HepG2 (cell line): Measurements from ENCODE around the gene PGAP3. TPM values are rescaled to one million over a fixed set of nuclear protein-coding genes. Genes with fewer than 3 reads are reported as not detected.

Experiments
- GATA4 ChIP-seq: sonication (generic); IDR thresholded peaks from 2 replicates; pipeline ENCODE4 v1.6.1; 2016; ENCODE audit warnings: antibody characterized with exemption, low read depth, borderline replicate concordance
- GLI4 ChIP-seq: sonication (generic); formaldehyde crosslinking; IDR thresholded peaks from 2 replicates; pipeline ENCODE4 v1.5.1; 2020; ENCODE audit warnings: missing genetic modification reagents, mild to moderate bottlenecking, moderate library complexity, borderline replicate concordance
- ISL2 ChIP-seq: sonication (generic); formaldehyde crosslinking; IDR thresholded peaks from 2 replicates; pipeline ENCODE4 v1.5.0; 2020; ENCODE audit warnings: missing genetic modification reagents
- KDM5A ChIP-seq: fragments of 200-600 bp; sonication (generic); IDR thresholded peaks from 2 replicates; pipeline ENCODE4 v1.7.0; 2018; ENCODE audit warnings: antibody characterized with exemption, mild to moderate bottlenecking, low read length, borderline replicate concordance
- KLF12 ChIP-seq: sonication (generic); formaldehyde crosslinking; IDR thresholded peaks from 2 replicates; pipeline ENCODE4 v1.4.0; 2020; ENCODE audit warnings: missing genetic modification reagents, borderline replicate concordance
- MAFK ChIP-seq, 2 experiments: IDR thresholded peaks in 1 of 2; conservative IDR thresholded peaks in 1 of 2; 2 replicates each; pipeline ENCODE4 v1.6.1; 2011; ENCODE audit warnings: improper control_type of control experiment in 2 of 2, low read length in 2 of 2
- MEIS1 ChIP-seq: sonication (generic); formaldehyde crosslinking; IDR thresholded peaks from 2 replicates; pipeline ENCODE4 v1.9.0; 2021; ENCODE audit warnings: mild to moderate bottlenecking, missing genetic modification reagents, moderate library complexity, borderline replicate concordance
- MTA1 ChIP-seq: sonication (generic); formaldehyde crosslinking; IDR thresholded peaks from 2 replicates; pipeline ENCODE4 v1.4.0; 2020; ENCODE audit warnings: missing genetic modification reagents, mild to moderate bottlenecking, borderline replicate concordance
- PHF21A ChIP-seq: sonication (generic); formaldehyde crosslinking; IDR thresholded peaks from 2 replicates; pipeline ENCODE4 v1.5.0; 2020; ENCODE audit warnings: mild to moderate bottlenecking, missing genetic modification reagents
- RBM22 ChIP-seq: fragments of 200-400 bp; formaldehyde crosslinking; optimal IDR thresholded peaks from 2 replicates; pipeline ENCODE3; 2017; ENCODE audit warnings: mild to moderate bottlenecking, low read length, moderate library complexity
- SIX4 ChIP-seq: sonication (generic); formaldehyde crosslinking; IDR thresholded peaks from 2 replicates; pipeline ENCODE4 v1.4.0; 2020; ENCODE audit warnings: missing genetic modification reagents
- TEF ChIP-seq: sonication (generic); formaldehyde crosslinking; IDR thresholded peaks from 2 replicates; pipeline ENCODE4 v1.5.0; 2020; ENCODE audit warnings: missing genetic modification reagents
- ZNF101 ChIP-seq: sonication (generic); formaldehyde crosslinking; IDR thresholded peaks from 2 replicates; pipeline ENCODE4 v1.4.0; 2020; ENCODE audit warnings: mild to moderate bottlenecking, low read depth, missing genetic modification reagents, borderline replicate concordance
- ZNF138 ChIP-seq: sonication (generic); formaldehyde crosslinking; IDR thresholded peaks from 2 replicates; pipeline ENCODE4 v1.5.0; 2020; ENCODE audit warnings: mild to moderate bottlenecking, low read depth, missing genetic modification reagents
- ZNF20 ChIP-seq: sonication (generic); formaldehyde crosslinking; IDR thresholded peaks from 2 replicates; pipeline ENCODE4 v1.4.0; 2020; ENCODE audit warnings: mild to moderate bottlenecking, moderate library complexity, missing genetic modification reagents
- ZNF225 ChIP-seq: sonication (generic); formaldehyde crosslinking; IDR thresholded peaks from 2 replicates; pipeline ENCODE4 v1.4.0; 2020; ENCODE audit warnings: mild to moderate bottlenecking, missing genetic modification reagents
- ZNF547 ChIP-seq: sonication (generic); formaldehyde crosslinking; IDR thresholded peaks from 2 replicates; pipeline ENCODE4 v1.5.1; 2020; ENCODE audit warnings: mild to moderate bottlenecking, missing genetic modification reagents
- ZNF563 ChIP-seq: sonication (generic); formaldehyde crosslinking; IDR thresholded peaks from 2 replicates; pipeline ENCODE4 v1.8.0; 2022; ENCODE audit warnings: mild to moderate bottlenecking, moderate library complexity, missing genetic modification reagents
- ZNF7 ChIP-seq: IDR thresholded peaks from 2 replicates; pipeline ENCODE4 v1.6.1; 2016; ENCODE audit warnings: missing biosample characterization, missing genetic modification reagents
- ZNF709 ChIP-seq: sonication (generic); formaldehyde crosslinking; IDR thresholded peaks from 2 replicates; pipeline ENCODE4 v1.5.0; 2020; ENCODE audit warnings: mild to moderate bottlenecking, missing genetic modification reagents
- ZSCAN31 ChIP-seq: sonication (generic); formaldehyde crosslinking; IDR thresholded peaks from 2 replicates; pipeline ENCODE4 v1.5.0; 2020; ENCODE audit warnings: low read depth, mild to moderate bottlenecking, missing genetic modification reagents
- polyA plus RNA-seq, 8 experiments: library from polyadenylated mRNA; depleted of rRNA in 3 of 8; stranded (reverse) in 7 of 8; unstranded in 1 of 8; fragments of >200 nt; fragmentation: Illumina TruSeq in 4 of 8; extraction: Trizol in 4 of 8; gene quantifications; 2 replicates each; pipeline versions ENCODE4 v1.2.1 to v1.2.3, GENCODE V29; 2011 to 2016; ENCODE audit warnings: low read depth in 4 of 8, missing spikeins in 1 of 8, mixed read lengths in 1 of 8; ENCODE audit not compliant: insufficient read depth in 1 of 8
- total RNA-seq, 5 experiments: library from RNA; depleted of rRNA; stranded (reverse); fragments of >200 nt; fragmentation: Illumina TruSeq; extraction: Trizol; gene quantifications; 2 replicates each; pipeline ENCODE4 v1.2.3, GENCODE V29; 2016; ENCODE audit warnings: low read depth in 1 of 5
- TF ChIP-seq, protein P1 (sequence below): sonication (generic); formaldehyde crosslinking; IDR thresholded peaks from 2 replicates; pipeline ENCODE4 v1.5.0; 2020; ENCODE audit warnings: mild to moderate bottlenecking, missing genetic modification reagents
- TF ChIP-seq, protein P2 (sequence below): sonication (generic); formaldehyde crosslinking; IDR thresholded peaks from 2 replicates; pipeline ENCODE4 v1.5.0; 2020; ENCODE audit warnings: missing genetic modification reagents
- TF ChIP-seq, protein P3 (sequence below): sonication (generic); IDR thresholded peaks from 2 replicates; pipeline ENCODE4 v1.6.1; 2016; ENCODE audit warnings: low read depth, borderline replicate concordance
- TF ChIP-seq, protein P4 (sequence below): IDR thresholded peaks from 2 replicates; pipeline ENCODE4 v1.6.1; 2016; ENCODE audit warnings: missing genetic modification reagents, missing compliant biosample characterization

PGAP3 gene
- total and polyA plus RNA-seq, 2 of the 13 experiments (the other 11 are each of a cell fraction or from before 2014, with no cell fraction given): 11.9 to 14.6 TPM

DNA sequence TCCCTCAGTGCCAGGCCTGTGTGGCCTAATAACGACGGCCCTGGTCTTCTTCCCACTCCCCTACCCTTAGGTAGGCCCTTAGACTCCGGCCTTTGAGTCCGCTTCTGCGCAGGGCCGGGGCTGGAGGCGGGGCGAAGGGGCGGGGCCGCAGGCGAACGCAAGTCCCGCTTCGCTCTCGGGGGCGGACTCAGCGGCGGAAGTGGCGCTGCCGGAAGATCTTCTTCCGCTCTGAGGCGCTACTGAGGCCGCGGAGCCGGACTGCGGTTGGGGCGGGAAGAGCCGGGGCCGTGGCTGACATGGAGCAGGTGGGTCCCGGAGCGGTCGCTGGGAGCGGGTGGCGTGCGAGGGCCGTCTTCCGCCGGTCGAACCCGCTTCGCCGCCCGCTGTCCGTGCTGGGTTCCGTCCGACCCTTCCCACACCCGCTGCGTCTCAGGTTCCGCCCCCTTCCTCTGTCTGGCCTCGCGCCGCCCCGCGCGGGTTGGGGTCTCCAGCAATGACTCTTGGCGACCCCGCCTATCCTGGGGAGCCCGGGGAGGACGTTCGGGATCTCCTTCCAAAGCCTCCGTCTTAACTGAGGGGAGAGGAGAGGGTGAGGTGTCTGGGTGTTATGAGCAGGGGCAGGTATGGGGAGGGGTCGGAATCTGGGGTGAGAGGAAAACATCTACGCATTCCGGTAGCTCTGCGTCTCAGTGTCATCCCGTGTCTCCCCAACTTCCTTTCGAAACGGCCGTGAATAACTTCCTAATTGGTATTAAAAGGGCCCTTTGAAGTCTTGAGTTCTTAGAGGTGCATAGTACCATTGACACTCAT lies 50.7 kb downstream of the PGAP3 start, which contains the start of gene STARD3 (continued):
- TF ChIP-seq KLF12 (CRISPR knock-in tag) (peak; percentile 70; the same call in 1 of the 2 replicates), ZNF225 (CRISPR knock-in tag) (peak; percentile 87), ZNF101 (CRISPR knock-in tag) (peak; percentile 61; the same call in 1 of the 2 replicates), TEF (CRISPR knock-in tag) (0 out of 2 replicates have a peak, but pooled peaks have one; percentile 35), GATA4 (peak; percentile 61; the same call in 1 of the 2 replicates), ZNF709 (no peak), PHF21A (CRISPR knock-in tag) (0 out of 2 replicates have a peak, but pooled peaks have one; percentile 17), MTA1 (CRISPR knock-in tag) (peak; percentile 79; the same call in 1 of the 2 replicates), ZNF138 (CRISPR knock-in tag) (peak; percentile 63; the same call in 1 of the 2 replicates), KDM5A (peak; percentile 98), SIX4 (CRISPR knock-in tag) (0 out of 2 replicates have a peak, but pooled peaks have one; percentile 37), ZNF7 (no peak), ISL2 (CRISPR knock-in tag) (peak; percentile 51; the same call in 1 of the 2 replicates), GLI4 (CRISPR knock-in tag) (peak; percentile 25; the same call in 1 of the 2 replicates), ZNF563 (CRISPR knock-in tag) (peak; percentile 76), MEIS1 (CRISPR knock-in tag) (peak; percentile 76; the same call in 1 of the 2 replicates), RBM22 (no peak), ZSCAN31 (CRISPR knock-in tag) (peak; percentile 87; the same call in 1 of the 2 replicates), ZNF547 (peak; percentile 62; the same call in 1 of the 2 replicates), MAFK (conservative IDR thresholded peaks at IDR 0.05 in 1 of 2, IDR thresholded peaks at IDR 0.05 in 1 of 2; ENCODE audit: low read length in 2 of 2) (no peak), ZNF20 (peak; percentile 70; the same call in 1 of the 2 replicates)
- TF ChIP-seq, protein P1, sequence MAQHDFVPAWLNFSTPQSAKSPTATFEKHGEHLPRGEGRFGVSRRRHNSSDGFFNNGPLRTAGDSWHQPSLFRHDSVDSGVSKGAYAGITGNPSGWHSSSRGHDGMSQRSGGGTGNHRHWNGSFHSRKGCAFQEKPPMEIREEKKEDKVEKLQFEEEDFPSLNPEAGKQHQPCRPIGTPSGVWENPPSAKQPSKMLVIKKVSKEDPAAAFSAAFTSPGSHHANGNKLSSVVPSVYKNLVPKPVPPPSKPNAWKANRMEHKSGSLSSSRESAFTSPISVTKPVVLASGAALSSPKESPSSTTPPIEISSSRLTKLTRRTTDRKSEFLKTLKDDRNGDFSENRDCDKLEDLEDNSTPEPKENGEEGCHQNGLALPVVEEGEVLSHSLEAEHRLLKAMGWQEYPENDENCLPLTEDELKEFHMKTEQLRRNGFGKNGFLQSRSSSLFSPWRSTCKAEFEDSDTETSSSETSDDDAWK: no peak
- TF ChIP-seq, protein P2, sequence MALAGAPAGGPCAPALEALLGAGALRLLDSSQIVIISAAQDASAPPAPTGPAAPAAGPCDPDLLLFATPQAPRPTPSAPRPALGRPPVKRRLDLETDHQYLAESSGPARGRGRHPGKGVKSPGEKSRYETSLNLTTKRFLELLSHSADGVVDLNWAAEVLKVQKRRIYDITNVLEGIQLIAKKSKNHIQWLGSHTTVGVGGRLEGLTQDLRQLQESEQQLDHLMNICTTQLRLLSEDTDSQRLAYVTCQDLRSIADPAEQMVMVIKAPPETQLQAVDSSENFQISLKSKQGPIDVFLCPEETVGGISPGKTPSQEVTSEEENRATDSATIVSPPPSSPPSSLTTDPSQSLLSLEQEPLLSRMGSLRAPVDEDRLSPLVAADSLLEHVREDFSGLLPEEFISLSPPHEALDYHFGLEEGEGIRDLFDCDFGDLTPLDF (CRISPR knock-in tag): peak; percentile 74
- TF ChIP-seq, protein P3, sequence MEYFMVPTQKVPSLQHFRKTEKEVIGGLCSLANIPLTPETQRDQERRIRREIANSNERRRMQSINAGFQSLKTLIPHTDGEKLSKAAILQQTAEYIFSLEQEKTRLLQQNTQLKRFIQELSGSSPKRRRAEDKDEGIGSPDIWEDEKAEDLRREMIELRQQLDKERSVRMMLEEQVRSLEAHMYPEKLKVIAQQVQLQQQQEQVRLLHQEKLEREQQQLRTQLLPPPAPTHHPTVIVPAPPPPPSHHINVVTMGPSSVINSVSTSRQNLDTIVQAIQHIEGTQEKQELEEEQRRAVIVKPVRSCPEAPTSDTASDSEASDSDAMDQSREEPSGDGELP: 0 out of 2 replicates have a peak, but pooled peaks have one; percentile 10
- TF ChIP-seq, protein P4, sequence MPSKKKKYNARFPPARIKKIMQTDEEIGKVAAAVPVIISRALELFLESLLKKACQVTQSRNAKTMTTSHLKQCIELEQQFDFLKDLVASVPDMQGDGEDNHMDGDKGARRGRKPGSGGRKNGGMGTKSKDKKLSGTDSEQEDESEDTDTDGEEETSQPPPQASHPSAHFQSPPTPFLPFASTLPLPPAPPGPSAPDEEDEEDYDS (CRISPR knock-in tag): peak; percentile 72
